Keratinocyte (primary cell): ENCODE measurements around the gene ARID3B. TPM values are rescaled to one million over a fixed set of nuclear protein-coding genes. Genes with fewer than 3 reads are reported as not detected.

Experiments used
- DNase-seq: peaks from one replicate; pipeline ENCODE4 v3.0.0-alpha.2; 2011; ENCODE audit warnings: low read depth, missing footprints, low spot score
- FAIRE-seq: peaks from 2 replicates; lab custom pipeline; 2011; peaks lifted over from hg19 to GRCh38; lab: Jason Lieb, UNC
- H2AFZ ChIP-seq: 2 replicates; pipeline ENCODE4 v1.6.0; 2012; ENCODE audit warnings: low read length, control low read depth, inconsistent platforms; ENCODE audit not compliant: control insufficient read depth
- H3K27ac ChIP-seq: 2 replicates; pipeline ENCODE4 v1.5.1; 2011; ENCODE audit warnings: low read length; ENCODE audit not compliant: control insufficient read depth, insufficient read depth
- H3K27me3 ChIP-seq: 3 replicates; pipeline ENCODE4 v1.6.0; 2011; ENCODE audit warnings: low read length; ENCODE audit not compliant: control insufficient read depth, insufficient read depth; ENCODE audit errors: extremely low read depth
- H3K36me3 ChIP-seq, 2 experiments: 2 replicates in 1 of 2; 3 replicates in 1 of 2; pipeline ENCODE4 v1.5.1; 2011; ENCODE audit warnings: low read length in 2 of 2, mild to moderate bottlenecking in 1 of 2; ENCODE audit not compliant: control insufficient read depth in 2 of 2, insufficient read depth in 2 of 2; ENCODE audit errors: extremely low read depth in 1 of 2
- H3K4me1 ChIP-seq: 3 replicates; pipeline ENCODE4 v1.5.1; 2011; ENCODE audit warnings: low read length; ENCODE audit not compliant: control insufficient read depth, insufficient read depth; ENCODE audit errors: extremely low read depth
- H3K4me2 ChIP-seq: 3 replicates; pipeline ENCODE4 v1.6.0; 2011; ENCODE audit warnings: low read depth, low read length; ENCODE audit not compliant: control insufficient read depth, insufficient read depth; ENCODE audit errors: extremely low read depth
- H3K4me3 ChIP-seq, 3 experiments: fragments of 200-600 bp in 1 of 3; sonication (generic) in 1 of 3; 2 replicates in 2 of 3; 3 replicates in 1 of 3; pipeline ENCODE4 v1.5.1; 2011 to 2016; ENCODE audit warnings: low read length in 3 of 3, mild to moderate bottlenecking in 3 of 3, control low read depth in 2 of 3, inconsistent platforms in 1 of 3, low read depth in 1 of 3, mixed read lengths in 1 of 3, mixed run types in 1 of 3, moderate library complexity in 1 of 3; ENCODE audit not compliant: control insufficient read depth in 2 of 3, insufficient read depth in 2 of 3; ENCODE audit errors: extremely low read depth in 1 of 3
- H3K79me2 ChIP-seq: 2 replicates; pipeline ENCODE4 v1.6.0; 2012; ENCODE audit warnings: low read length; ENCODE audit not compliant: control insufficient read depth, insufficient read depth
- H3K9ac ChIP-seq: 3 replicates; pipeline ENCODE4 v1.6.0; 2011; ENCODE audit warnings: low read length; ENCODE audit not compliant: control insufficient read depth, insufficient read depth; ENCODE audit errors: extremely low read depth
- H3K9me1 ChIP-seq: 3 replicates; pipeline ENCODE4 v1.6.0; 2011; ENCODE audit warnings: low read length; ENCODE audit not compliant: control insufficient read depth, insufficient read depth; ENCODE audit errors: extremely low read depth
- H3K9me3 ChIP-seq: 2 replicates; pipeline ENCODE4 v1.5.1; 2012; ENCODE audit warnings: low read depth, low read length; ENCODE audit not compliant: control insufficient read depth
- H4K20me1 ChIP-seq: 3 replicates; pipeline ENCODE4 v1.6.0; 2011; ENCODE audit warnings: low read length; ENCODE audit not compliant: control insufficient read depth, insufficient read depth; ENCODE audit errors: extremely low read depth
- CTCF ChIP-seq, 3 experiments: IDR thresholded peaks in 1 of 3; conservative IDR thresholded peaks in 1 of 3; optimal IDR thresholded peaks in 1 of 3; 2 replicates in 2 of 3; 3 replicates in 1 of 3; pipeline versions ENCODE3 to v1.5.1; 2011; ENCODE audit warnings: low read length in 3 of 3, mild to moderate bottlenecking in 3 of 3, moderate library complexity in 2 of 3, control low read depth in 1 of 3, inconsistent platforms in 1 of 3; ENCODE audit not compliant: insufficient read depth in 2 of 3; ENCODE audit errors: extremely low read depth in 1 of 3
- EZH2 ChIP-seq: IDR thresholded peaks from one replicate; pipeline ENCODE4 v1.6.1; 2012; ENCODE audit warnings: inconsistent platforms, mild to moderate bottlenecking, low read length, moderate library complexity
- dilution Hi-C: fragments of 300-500 bp; cut with MboI; formaldehyde crosslinking; loops from one replicate; pipeline ENCODE4 v1.7.0; 2020; ENCODE audit warnings: low sequenced_read_pairs; ENCODE audit not compliant: extremely low pct_ligation_motif_present
- polyA plus RNA-seq, 5 experiments: library from polyadenylated mRNA; depleted of rRNA in 3 of 5; stranded (reverse) in 3 of 5; stranded (forward) in 1 of 5; unstranded in 1 of 5; fragments of >200 nt; gene quantifications; 1 replicate in 1 of 5; 2 replicates in 3 of 5; 3 replicates in 1 of 5; pipeline versions ENCODE4 v1.2.1 to v1.2.3, GENCODE V29; 2011 to 2012; ENCODE audit warnings: missing spikeins in 2 of 5, low read depth in 1 of 5, low replicate concordance in 1 of 5

The ARID3B gene
- polyA plus RNA-seq, 1 donor (not counting 4 experiments of a cell fraction or from before 2014, with no cell fraction given): 3.6 TPM

GRCh38 chr15:74558706-74559105, 17.7 kb downstream of the ARID3B start:
- Histone ChIP-seq H3K79me2 (peaks cover 19% of the 10 kb centered on the region), H3K9me1 (peaks cover 2% of the 10 kb centered on the region), H4K20me1 (no peaks in the 10 kb centered on the region), H3K27me3 (no peaks in the 10 kb centered on the region), H3K4me3 (no peak overlapping the region), H3K27ac (no peak overlapping the region), H2AFZ (no peak overlapping the region), H3K4me2 (no peak overlapping the region), H3K36me3 (peaks cover 1 to 9% of the 10 kb centered on the region in 2 experiments), H3K4me1 (no peaks in the 10 kb centered on the region), H3K9ac (no peak overlapping the region), H3K9me3 (no peaks in the 10 kb centered on the region)
- DNase-seq: no peak
- no peak for TF ChIP-seq EZH2
- TF ChIP-seq CTCF (optimal IDR thresholded peaks at IDR 0.05 in 1 of 3, IDR thresholded peaks at IDR 0.05 in 1 of 3, conservative IDR thresholded peaks at IDR 0.05 in 1 of 3; ENCODE audit: extremely low read depth in 1 of 3, insufficient read depth in 2 of 3, low read length in 3 of 3): no peak
- FAIRE-seq: no peak
- dilution Hi-C loops: no loop called here

DNA sequence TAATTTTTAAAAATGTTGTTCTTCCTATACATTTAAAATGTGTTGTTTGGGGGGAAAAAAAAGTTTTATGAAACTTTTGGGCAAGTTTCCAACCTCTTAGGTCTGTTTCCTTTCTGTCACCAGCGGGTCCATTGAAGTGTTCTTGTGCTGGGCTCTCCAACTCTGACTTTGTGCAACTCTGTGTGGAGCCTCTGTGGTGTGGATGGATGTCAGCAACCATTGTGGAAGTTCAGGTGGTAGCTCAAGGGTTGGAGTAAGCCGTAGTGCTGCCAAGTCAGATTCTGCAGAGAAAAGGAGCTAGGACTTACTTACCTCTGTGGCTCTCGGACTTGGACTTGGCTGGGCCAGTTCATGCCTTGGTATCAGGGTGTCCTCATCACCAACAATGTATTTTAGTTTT, 22.4 kb downstream of the ARID3B start:
- dilution Hi-C loops: no loop called here
- Histone ChIP-seq H3K4me2 (no peak overlapping the region), H3K9ac (no peak overlapping the region), H3K4me1 (no peaks in the 10 kb centered on the region), H3K79me2 (peaks cover 19% of the 10 kb centered on the region), H3K27me3 (no peaks in the 10 kb centered on the region), H3K27ac (no peak overlapping the region), H4K20me1 (no peaks in the 10 kb centered on the region), H3K9me1 (peaks cover 2% of the 10 kb centered on the region), H3K4me3 (no peak overlapping the region), H2AFZ (no peak overlapping the region), H3K9me3 (no peaks in the 10 kb centered on the region), H3K36me3 (peaks cover 3 to 10% of the 10 kb centered on the region in 2 experiments)
- DNase-seq: no peak
- no peak for FAIRE-seq
- TF ChIP-seq CTCF (optimal IDR thresholded peaks at IDR 0.05 in 1 of 3, IDR thresholded peaks at IDR 0.05 in 1 of 3, conservative IDR thresholded peaks at IDR 0.05 in 1 of 3; ENCODE audit: extremely low read depth in 1 of 3, insufficient read depth in 2 of 3, low read length in 3 of 3) (no peak), EZH2 (no peak)
